ENCODE data around the gene SCAMP2.

The SCAMP2 gene

GRCh38 chr15:74836846-74837245 is 36.3 kb downstream of the SCAMP2 start:
- 95% methylated on average over 7 of the region's 7 CpGs for WGBS
- H3K4me3 ChIP-seq (ENCODE audit: low read length) = no peak overlapping the region
- peaks cover 11% of the 10 kb centered on the region; the same call in 1 of the 2 replicates for H3K36me3 ChIP-seq (ENCODE audit: insufficient read depth, low read length)
- H3K4me1 ChIP-seq (ENCODE audit: insufficient read depth, low read length) = peaks cover 3% of the 10 kb centered on the region; the same call in 1 of the 2 replicates
- H3K9me3 ChIP-seq (ENCODE audit: insufficient read depth, low read depth, low read length) = no peaks in the 10 kb centered on the region
- H3K27me3 ChIP-seq (ENCODE audit: insufficient read depth, low read length) = no peaks in the 10 kb centered on the region
- no peak overlapping the region for H3K27ac ChIP-seq (ENCODE audit: low read depth, low read length)
- H3K9ac ChIP-seq (ENCODE audit: low read depth, low read length) = no peak overlapping the region

- Histone ChIP-seq H3K4me3 (ENCODE audit: low read length) (no peak overlapping the region), H3K9me3 (ENCODE audit: insufficient read depth, low read depth, low read length) (no peaks in the 10 kb centered on the region), H3K4me1 (ENCODE audit: insufficient read depth, low read length) (no peaks in the 10 kb centered on the region), H3K9ac (ENCODE audit: low read depth, low read length) (no peak overlapping the region), H3K27me3 (ENCODE audit: insufficient read depth, low read length) (no peaks in the 10 kb centered on the region), H3K27ac (ENCODE audit: low read depth, low read length) (no peak overlapping the region), H3K36me3 (ENCODE audit: insufficient read depth, low read length) (peaks cover 6% of the 10 kb centered on the region; the same call in 1 of the 2 replicates)
- WGBS = 46% methylated on average over 5 of the region's 5 CpGs
Observed at GRCh38 chr15:74835312-74835823, 37.8 kb downstream of the SCAMP2 start.

- Histone ChIP-seq H3K36me3 (ENCODE audit: insufficient read depth, low read length) (peaks cover 6% of the 10 kb centered on the region; the same call in 1 of the 2 replicates), H3K27me3 (ENCODE audit: insufficient read depth, low read length) (peaks cover under 1% of the 10 kb centered on the region; the same call in 1 of the 2 replicates), H3K9me3 (ENCODE audit: insufficient read depth, low read depth, low read length) (no peaks in the 10 kb centered on the region), H3K9ac (ENCODE audit: low read depth, low read length) (no peak overlapping the region), H3K27ac (ENCODE audit: low read depth, low read length) (no peak overlapping the region), H3K4me3 (ENCODE audit: low read length) (no peak overlapping the region), H3K4me1 (ENCODE audit: insufficient read depth, low read length) (no peaks in the 10 kb centered on the region)
- 93% methylated on average over 12 of the region's 12 CpGs for WGBS
Observed at GRCh38 chr15:74833376-74834107, 39.6 kb downstream of the SCAMP2 start.

GRCh38 chr15:74832826-74833225 is 40.3 kb downstream of the SCAMP2 start:
- Histone ChIP-seq H3K27ac (ENCODE audit: low read depth, low read length) (no peak overlapping the region), H3K4me3 (ENCODE audit: low read length) (no peak overlapping the region), H3K27me3 (ENCODE audit: insufficient read depth, low read length) (peaks cover 8% of the 10 kb centered on the region), H3K9me3 (ENCODE audit: insufficient read depth, low read depth, low read length) (no peaks in the 10 kb centered on the region), H3K4me1 (ENCODE audit: insufficient read depth, low read length) (no peaks in the 10 kb centered on the region), H3K36me3 (ENCODE audit: insufficient read depth, low read length) (peaks cover 6% of the 10 kb centered on the region; the same call in 1 of the 2 replicates), H3K9ac (ENCODE audit: low read depth, low read length) (no peak overlapping the region)
- WGBS = 87% methylated on average over 4 of the region's 4 CpGs

- H3K36me3 ChIP-seq (ENCODE audit: insufficient read depth, low read length) = peaks cover 4% of the 10 kb centered on the region; the same call in 1 of the 2 replicates
- peaks cover 17% of the 10 kb centered on the region for H3K27me3 ChIP-seq (ENCODE audit: insufficient read depth, low read length)
- no peak overlapping the region for H3K9ac ChIP-seq (ENCODE audit: low read depth, low read length)
- H3K4me3 ChIP-seq (ENCODE audit: low read length) = no peak overlapping the region
- no peak overlapping the region for H3K27ac ChIP-seq (ENCODE audit: low read depth, low read length)
- 82% methylated on average over 14 of the region's 15 CpGs for WGBS
- no peaks in the 10 kb centered on the region for H3K9me3 ChIP-seq (ENCODE audit: insufficient read depth, low read depth, low read length)
- peaks cover 4% of the 10 kb centered on the region; the same call in 1 of the 2 replicates for H3K4me1 ChIP-seq (ENCODE audit: insufficient read depth, low read length)
Observed at GRCh38 chr15:74831813-74832495, 41.2 kb downstream of the SCAMP2 start.

GRCh38 chr15:74830868-74831267 is 42.3 kb downstream of the SCAMP2 start:
- Histone ChIP-seq H3K9me3 (ENCODE audit: insufficient read depth, low read depth, low read length) (no peaks in the 10 kb centered on the region), H3K4me1 (ENCODE audit: insufficient read depth, low read length) (peaks cover 9% of the 10 kb centered on the region; the same call in 1 of the 2 replicates), H3K9ac (ENCODE audit: low read depth, low read length) (no peak overlapping the region), H3K4me3 (ENCODE audit: low read length) (no peak overlapping the region), H3K27me3 (ENCODE audit: insufficient read depth, low read length) (peaks cover 26% of the 10 kb centered on the region), H3K27ac (ENCODE audit: low read depth, low read length) (no peak overlapping the region), H3K36me3 (ENCODE audit: insufficient read depth, low read length) (no peaks in the 10 kb centered on the region)
- WGBS = 90% methylated on average over 5 of the region's 5 CpGs

GRCh38 chr15:74829991-74830390 is 43.2 kb downstream of the SCAMP2 start:
- H3K9ac ChIP-seq (ENCODE audit: low read depth, low read length) = no peak overlapping the region
- H3K4me3 ChIP-seq (ENCODE audit: low read length) = no peak overlapping the region
- WGBS = 85% methylated on average over 6 of the region's 6 CpGs
- peaks cover 35% of the 10 kb centered on the region for H3K27me3 ChIP-seq (ENCODE audit: insufficient read depth, low read length)
- no peaks in the 10 kb centered on the region for H3K36me3 ChIP-seq (ENCODE audit: insufficient read depth, low read length)
- H3K27ac ChIP-seq (ENCODE audit: low read depth, low read length) = no peak overlapping the region
- H3K4me1 ChIP-seq (ENCODE audit: insufficient read depth, low read length) = peaks cover 9% of the 10 kb centered on the region; the same call in 1 of the 2 replicates
- H3K9me3 ChIP-seq (ENCODE audit: insufficient read depth, low read depth, low read length) = no peaks in the 10 kb centered on the region

GRCh38 chr15:74829486-74829885 is 43.7 kb downstream of the SCAMP2 start:
- Histone ChIP-seq H3K27me3 (ENCODE audit: insufficient read depth, low read length) (peaks cover 40% of the 10 kb centered on the region), H3K9ac (ENCODE audit: low read depth, low read length) (no peak overlapping the region), H3K9me3 (ENCODE audit: insufficient read depth, low read depth, low read length) (no peaks in the 10 kb centered on the region), H3K4me1 (ENCODE audit: insufficient read depth, low read length) (peaks cover 9% of the 10 kb centered on the region; the same call in 1 of the 2 replicates), H3K36me3 (ENCODE audit: insufficient read depth, low read length) (no peaks in the 10 kb centered on the region), H3K4me3 (ENCODE audit: low read length) (no peak overlapping the region), H3K27ac (ENCODE audit: low read depth, low read length) (no peak overlapping the region)
- 84% methylated on average over 2 of the region's 3 CpGs for WGBS

GRCh38 chr15:74828835-74829234 is 44.3 kb downstream of the SCAMP2 start:
- H3K9ac ChIP-seq (ENCODE audit: low read depth, low read length) = no peak overlapping the region
- no peaks in the 10 kb centered on the region for H3K36me3 ChIP-seq (ENCODE audit: insufficient read depth, low read length)
- 82% methylated on average over 6 of the region's 6 CpGs for WGBS
- no peaks in the 10 kb centered on the region for H3K9me3 ChIP-seq (ENCODE audit: insufficient read depth, low read depth, low read length)
- H3K4me3 ChIP-seq (ENCODE audit: low read length) = no peak overlapping the region
- no peak overlapping the region for H3K27ac ChIP-seq (ENCODE audit: low read depth, low read length)
- H3K4me1 ChIP-seq (ENCODE audit: insufficient read depth, low read length) = peaks cover 9% of the 10 kb centered on the region; the same call in 1 of the 2 replicates
- peaks cover 42% of the 10 kb centered on the region for H3K27me3 ChIP-seq (ENCODE audit: insufficient read depth, low read length)

- no peaks in the 10 kb centered on the region for H3K9me3 ChIP-seq (ENCODE audit: insufficient read depth, low read depth, low read length)
- peaks cover 9% of the 10 kb centered on the region; the same call in 1 of the 2 replicates for H3K4me1 ChIP-seq (ENCODE audit: insufficient read depth, low read length)
- H3K4me3 ChIP-seq (ENCODE audit: low read length) = no peak overlapping the region
- H3K27me3 ChIP-seq (ENCODE audit: insufficient read depth, low read length) = peaks cover 42% of the 10 kb centered on the region
- H3K36me3 ChIP-seq (ENCODE audit: insufficient read depth, low read length) = no peaks in the 10 kb centered on the region
- H3K9ac ChIP-seq (ENCODE audit: low read depth, low read length) = no peak overlapping the region
- no peak overlapping the region for H3K27ac ChIP-seq (ENCODE audit: low read depth, low read length)
- WGBS = 69% methylated on average over 5 of the region's 5 CpGs
Observed at GRCh38 chr15:74827614-74828013, 45.6 kb downstream of the SCAMP2 start.

GRCh38 chr15:74826921-74827320 is 46.2 kb downstream of the SCAMP2 start:
- no peak overlapping the region for H3K9ac ChIP-seq (ENCODE audit: low read depth, low read length)
- no peaks in the 10 kb centered on the region for H3K9me3 ChIP-seq (ENCODE audit: insufficient read depth, low read depth, low read length)
- no peak overlapping the region for H3K27ac ChIP-seq (ENCODE audit: low read depth, low read length)
- H3K36me3 ChIP-seq (ENCODE audit: insufficient read depth, low read length) = no peaks in the 10 kb centered on the region
- WGBS = 39% methylated on average over 21 of the region's 21 CpGs
- peaks cover 9% of the 10 kb centered on the region; the same call in 1 of the 2 replicates for H3K4me1 ChIP-seq (ENCODE audit: insufficient read depth, low read length)
- peak overlapping the region; percentile 30; the same call in 1 of the 2 replicates for H3K4me3 ChIP-seq (ENCODE audit: low read length)
- H3K27me3 ChIP-seq (ENCODE audit: insufficient read depth, low read length) = peaks cover 42% of the 10 kb centered on the region

Data from HUES64 (cell line).